Chondrocyte (in vitro differentiated cells): ENCODE data around the gene CMTM2. TPM values are rescaled to one million over a fixed set of nuclear protein-coding genes. Genes with fewer than 3 reads are reported as not detected.

Experiments used
- DNase-seq: peaks from one replicate; pipeline ENCODE4 v3.0.0; 2021; ENCODE audit warnings: mixed read lengths, low spot score
- H3K27ac Mint-ChIP-seq: one replicate; pipeline ENCODE4 v1.8.0; 2021; ENCODE audit warnings: mild to moderate bottlenecking, moderate library complexity, mixed read lengths; ENCODE audit not compliant: unreplicated experiment
- H3K27me3 Mint-ChIP-seq: 2 replicates; pipeline ENCODE4 v1.8.0; 2021; ENCODE audit warnings: low read depth, mixed read lengths
- H3K36me3 Mint-ChIP-seq: 2 replicates; pipeline ENCODE4 v1.8.0; 2021; ENCODE audit warnings: low read depth, mixed read lengths
- H3K4me1 Mint-ChIP-seq: 2 replicates; pipeline ENCODE4 v1.8.0; 2021; ENCODE audit warnings: low read depth, mild to moderate bottlenecking, mixed read lengths
- H3K4me3 Mint-ChIP-seq: one replicate; pipeline ENCODE4 v1.8.0; 2021; ENCODE audit warnings: mild to moderate bottlenecking, moderate library complexity, mixed read lengths; ENCODE audit not compliant: unreplicated experiment
- H3K9me3 Mint-ChIP-seq: 2 replicates; pipeline ENCODE4 v1.8.0; 2021; ENCODE audit warnings: low read depth, mixed read lengths
- CTCF ChIP-seq: fragments of 200-600 bp; sonication (generic); IDR thresholded peaks from 2 replicates; pipeline ENCODE4 v1.5.0; 2021; ENCODE audit warnings: antibody characterized with exemption, mild to moderate bottlenecking, moderate library complexity
- total RNA-seq: library from RNA; stranded (reverse); gene quantifications from 3 replicates; pipeline ENCODE4 v1.2.1, GENCODE V29; 2021

Gene CMTM2
- total RNA-seq, 1 donor from 2014 or later, result not detected

GRCh38 chr16:66612422-66612821, 33.2 kb downstream of the CMTM2 start:
- Mint-ChIP-seq H3K27ac (no peak overlapping the region), H3K27me3 (no peaks in the 10 kb centered on the region), H3K9me3 (no peaks in the 10 kb centered on the region), H3K4me1 (peaks cover 51% of the 10 kb centered on the region), H3K36me3 (peaks cover 15% of the 10 kb centered on the region), H3K4me3 (no peak overlapping the region)
- no peak for DNase-seq
- no peak for TF ChIP-seq CTCF

- Mint-ChIP-seq H3K27me3 (no peaks in the 10 kb centered on the region), H3K27ac (peak overlapping the region; percentile 59), H3K4me3 (no peak overlapping the region), H3K36me3 (peaks cover 15% of the 10 kb centered on the region), H3K4me1 (peaks cover 54% of the 10 kb centered on the region), H3K9me3 (no peaks in the 10 kb centered on the region)
- no peak for TF ChIP-seq CTCF
- no peak for DNase-seq
Measured at GRCh38 chr16:66614161-66614802, 35.0 kb downstream of the CMTM2 start.

GRCh38 chr16:66616169-66616568, 36.9 kb downstream of the CMTM2 start:
- Mint-ChIP-seq H3K4me3 (no peak overlapping the region), H3K4me1 (peaks cover 69% of the 10 kb centered on the region), H3K36me3 (peaks cover 6% of the 10 kb centered on the region), H3K27me3 (no peaks in the 10 kb centered on the region), H3K9me3 (no peaks in the 10 kb centered on the region), H3K27ac (peak overlapping the region; percentile 22)
- no peak for TF ChIP-seq CTCF
- no peak for DNase-seq

GRCh38 chr16:66616592-66616991, 37.3 kb downstream of the CMTM2 start:
- Mint-ChIP-seq H3K27me3 (no peaks in the 10 kb centered on the region), H3K9me3 (no peaks in the 10 kb centered on the region), H3K36me3 (peaks cover 6% of the 10 kb centered on the region), H3K4me1 (peaks cover 69% of the 10 kb centered on the region), H3K4me3 (no peak overlapping the region), H3K27ac (peak overlapping the region; percentile 95)
- DNase-seq, result no peak
- no peak for TF ChIP-seq CTCF

- Mint-ChIP-seq H3K36me3 (peaks cover 7% of the 10 kb centered on the region), H3K27me3 (no peaks in the 10 kb centered on the region), H3K4me3 (no peak overlapping the region), H3K27ac (peak overlapping the region; percentile 95), H3K4me1 (peaks cover 69% of the 10 kb centered on the region), H3K9me3 (no peaks in the 10 kb centered on the region)
- no peak for DNase-seq
- TF ChIP-seq CTCF, result no peak
Measured at GRCh38 chr16:66617010-66617434, 37.8 kb downstream of the CMTM2 start.
